GM12865 (cell line): ENCODE results near the gene NFKB1.

Experiments used
- DNase-seq: peaks from one replicate; pipeline ENCODE4 v3.0.0; 2010; ENCODE audit warnings: low read depth
- H3K4me3 ChIP-seq: 2 replicates; pipeline ENCODE4 v1.5.1; 2011; ENCODE audit warnings: mild to moderate bottlenecking, low read depth, low read length, control low read depth
- TF ChIP-seq, protein P1 (sequence below): IDR thresholded peaks from 2 replicates; pipeline ENCODE4 v1.5.1; 2011; ENCODE audit warnings: low read length, control low read depth, low read depth, inconsistent platforms; ENCODE audit not compliant: insufficient read depth; ENCODE audit errors: missing control alignments

The NFKB1 gene, protein sequence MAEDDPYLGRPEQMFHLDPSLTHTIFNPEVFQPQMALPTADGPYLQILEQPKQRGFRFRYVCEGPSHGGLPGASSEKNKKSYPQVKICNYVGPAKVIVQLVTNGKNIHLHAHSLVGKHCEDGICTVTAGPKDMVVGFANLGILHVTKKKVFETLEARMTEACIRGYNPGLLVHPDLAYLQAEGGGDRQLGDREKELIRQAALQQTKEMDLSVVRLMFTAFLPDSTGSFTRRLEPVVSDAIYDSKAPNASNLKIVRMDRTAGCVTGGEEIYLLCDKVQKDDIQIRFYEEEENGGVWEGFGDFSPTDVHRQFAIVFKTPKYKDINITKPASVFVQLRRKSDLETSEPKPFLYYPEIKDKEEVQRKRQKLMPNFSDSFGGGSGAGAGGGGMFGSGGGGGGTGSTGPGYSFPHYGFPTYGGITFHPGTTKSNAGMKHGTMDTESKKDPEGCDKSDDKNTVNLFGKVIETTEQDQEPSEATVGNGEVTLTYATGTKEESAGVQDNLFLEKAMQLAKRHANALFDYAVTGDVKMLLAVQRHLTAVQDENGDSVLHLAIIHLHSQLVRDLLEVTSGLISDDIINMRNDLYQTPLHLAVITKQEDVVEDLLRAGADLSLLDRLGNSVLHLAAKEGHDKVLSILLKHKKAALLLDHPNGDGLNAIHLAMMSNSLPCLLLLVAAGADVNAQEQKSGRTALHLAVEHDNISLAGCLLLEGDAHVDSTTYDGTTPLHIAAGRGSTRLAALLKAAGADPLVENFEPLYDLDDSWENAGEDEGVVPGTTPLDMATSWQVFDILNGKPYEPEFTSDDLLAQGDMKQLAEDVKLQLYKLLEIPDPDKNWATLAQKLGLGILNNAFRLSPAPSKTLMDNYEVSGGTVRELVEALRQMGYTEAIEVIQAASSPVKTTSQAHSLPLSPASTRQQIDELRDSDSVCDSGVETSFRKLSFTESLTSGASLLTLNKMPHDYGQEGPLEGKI

DNA sequence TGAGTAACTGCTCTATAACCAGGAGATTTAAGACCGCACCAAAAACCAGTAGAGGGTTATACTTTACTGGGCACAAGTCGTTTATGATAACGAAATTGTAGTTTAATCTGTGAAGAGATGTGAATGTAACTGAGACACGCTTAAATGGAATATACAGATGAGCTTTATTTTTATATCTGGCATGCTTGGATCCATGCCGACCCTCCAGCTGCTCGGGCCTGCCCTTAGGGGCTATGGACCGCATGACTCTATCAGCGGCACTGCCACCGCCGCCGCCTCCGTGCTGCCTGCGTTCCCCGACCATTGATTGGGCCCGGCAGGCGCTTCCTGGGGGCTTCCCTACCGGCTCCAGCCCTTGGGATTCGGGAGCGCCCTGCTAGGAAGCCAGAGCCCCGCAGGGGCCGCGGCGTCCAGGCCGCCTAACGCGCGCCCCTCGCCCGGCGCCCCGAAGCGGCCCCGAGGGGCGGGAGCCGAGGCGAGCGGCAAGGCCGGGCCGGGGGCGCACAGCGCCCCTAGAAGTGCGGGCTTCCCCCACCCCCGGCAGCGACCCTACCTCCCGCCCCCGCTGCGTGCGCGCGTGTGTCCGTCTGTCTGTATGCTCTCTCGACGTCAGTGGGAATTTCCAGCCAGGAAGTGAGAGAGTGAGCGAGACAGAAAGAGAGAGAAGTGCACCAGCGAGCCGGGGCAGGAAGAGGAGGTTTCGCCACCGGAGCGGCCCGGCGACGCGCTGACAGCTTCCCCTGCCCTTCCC lies at the start of gene NFKB1:
Gene NFKB1, plus strand, starts transcription at position 664 of the 751 bp plus-strand sequence. CDS start 24,160 bp downstream, outside the sequence.
- H3K4me3 ChIP-seq = peak within 1 kb of the TSS; percentile 92
- TF ChIP-seq, protein P1, sequence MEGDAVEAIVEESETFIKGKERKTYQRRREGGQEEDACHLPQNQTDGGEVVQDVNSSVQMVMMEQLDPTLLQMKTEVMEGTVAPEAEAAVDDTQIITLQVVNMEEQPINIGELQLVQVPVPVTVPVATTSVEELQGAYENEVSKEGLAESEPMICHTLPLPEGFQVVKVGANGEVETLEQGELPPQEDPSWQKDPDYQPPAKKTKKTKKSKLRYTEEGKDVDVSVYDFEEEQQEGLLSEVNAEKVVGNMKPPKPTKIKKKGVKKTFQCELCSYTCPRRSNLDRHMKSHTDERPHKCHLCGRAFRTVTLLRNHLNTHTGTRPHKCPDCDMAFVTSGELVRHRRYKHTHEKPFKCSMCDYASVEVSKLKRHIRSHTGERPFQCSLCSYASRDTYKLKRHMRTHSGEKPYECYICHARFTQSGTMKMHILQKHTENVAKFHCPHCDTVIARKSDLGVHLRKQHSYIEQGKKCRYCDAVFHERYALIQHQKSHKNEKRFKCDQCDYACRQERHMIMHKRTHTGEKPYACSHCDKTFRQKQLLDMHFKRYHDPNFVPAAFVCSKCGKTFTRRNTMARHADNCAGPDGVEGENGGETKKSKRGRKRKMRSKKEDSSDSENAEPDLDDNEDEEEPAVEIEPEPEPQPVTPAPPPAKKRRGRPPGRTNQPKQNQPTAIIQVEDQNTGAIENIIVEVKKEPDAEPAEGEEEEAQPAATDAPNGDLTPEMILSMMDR = no peak
- DNase-seq = peak; percentile 93

DNA sequence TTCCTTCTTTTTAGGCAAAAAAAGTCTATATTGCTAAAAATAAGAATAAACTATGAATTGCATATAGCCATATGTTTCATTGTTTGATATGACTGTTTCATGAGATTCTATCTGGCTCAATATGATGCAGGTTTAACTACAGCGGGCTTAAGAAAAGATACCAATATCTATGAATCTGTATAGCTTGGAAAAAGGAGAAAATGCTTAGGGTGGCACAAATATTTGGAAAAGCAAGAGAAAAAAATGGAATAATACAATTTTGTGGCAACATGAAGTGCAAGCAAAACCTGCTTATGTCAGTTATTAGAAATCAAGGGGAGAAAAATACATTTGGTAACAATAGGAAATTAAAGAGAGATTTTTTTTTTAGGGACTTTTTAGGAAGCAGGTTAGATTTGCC lies 48.3 kb upstream of the NFKB1 start:
- DNase-seq = no peak
- no peak overlapping the region for H3K4me3 ChIP-seq
- TF ChIP-seq, protein P1 = no peak

DNA sequence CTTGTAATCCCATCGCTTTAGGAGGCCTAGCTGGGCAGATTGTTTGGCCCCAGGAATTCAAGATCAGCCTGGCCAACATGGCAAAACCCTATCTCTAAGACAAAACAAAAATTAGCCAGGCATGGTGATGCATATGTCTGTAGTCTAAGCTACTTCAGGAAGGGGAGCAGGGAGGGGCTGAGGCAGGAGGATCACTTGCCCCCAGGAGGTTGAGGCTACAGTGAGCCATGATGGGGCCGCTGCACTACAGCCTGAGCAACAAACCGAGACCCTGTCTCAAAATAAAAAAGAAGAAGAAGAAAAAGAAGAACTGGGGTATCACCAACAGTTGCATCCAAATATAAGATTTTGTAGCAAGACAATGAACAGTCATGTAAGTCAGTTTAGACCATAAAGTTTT lies 47.3 kb upstream of the NFKB1 start:
- TF ChIP-seq, protein P1 = no peak
- no peak for DNase-seq
- H3K4me3 ChIP-seq = no peak overlapping the region

DNA sequence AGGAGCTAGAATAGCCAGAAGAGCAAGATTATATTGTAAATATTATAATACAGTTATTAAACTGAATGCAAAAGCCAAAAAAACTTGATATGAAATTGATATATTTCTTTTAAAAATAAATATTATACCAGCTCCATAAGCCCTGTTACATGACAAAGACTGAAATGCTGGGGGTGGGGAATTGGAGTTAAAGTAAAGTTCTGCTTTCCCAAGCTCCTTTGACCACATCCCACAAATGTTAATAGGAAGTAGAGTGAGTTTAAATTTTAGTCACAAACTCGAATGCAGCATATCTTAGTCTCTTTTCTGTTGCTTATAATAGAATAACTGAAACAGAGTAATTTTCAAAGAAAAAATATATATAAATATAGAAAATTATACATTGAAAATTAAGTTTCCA lies 46.9 kb upstream of the NFKB1 start:
- no peak for DNase-seq
- TF ChIP-seq, protein P1 = no peak
- no peak overlapping the region for H3K4me3 ChIP-seq

DNA sequence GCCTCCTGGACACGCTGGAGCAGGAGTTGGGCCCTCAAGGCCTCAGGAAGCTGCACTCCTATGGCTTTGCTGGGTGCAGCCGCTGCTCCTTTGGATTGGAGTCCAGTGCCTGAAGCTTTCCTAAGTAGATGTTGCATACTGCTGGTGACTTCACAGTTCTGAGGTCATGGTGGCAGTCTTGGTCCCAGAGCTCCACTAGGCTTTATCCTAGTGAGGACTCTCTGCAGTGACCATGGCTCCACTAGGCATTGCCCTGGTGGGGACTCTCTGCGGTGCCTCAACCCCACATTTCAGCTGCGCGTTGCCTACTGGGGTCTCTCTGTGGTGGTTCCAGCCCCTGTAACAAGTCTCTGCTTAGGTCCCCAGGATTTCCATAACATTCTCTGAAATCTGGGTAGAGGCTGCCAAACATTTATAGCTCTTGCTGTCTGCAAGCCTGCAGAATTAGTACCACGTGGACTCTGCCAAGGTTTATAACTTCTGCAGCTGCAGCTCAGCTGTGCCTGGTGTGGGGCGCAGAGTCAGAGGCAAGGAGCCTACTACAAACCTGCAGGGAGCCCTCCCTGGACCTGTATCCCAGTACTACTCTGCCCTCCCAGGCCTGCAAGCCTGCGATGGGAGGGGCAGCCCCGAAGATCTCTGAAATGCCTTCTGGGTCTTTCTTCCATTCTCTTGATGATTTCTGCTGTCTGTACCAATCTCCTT lies 46.0 kb upstream of the NFKB1 start:
- DNase-seq = no peak
- H3K4me3 ChIP-seq = no peak overlapping the region
- TF ChIP-seq, protein P1 = no peak

DNA sequence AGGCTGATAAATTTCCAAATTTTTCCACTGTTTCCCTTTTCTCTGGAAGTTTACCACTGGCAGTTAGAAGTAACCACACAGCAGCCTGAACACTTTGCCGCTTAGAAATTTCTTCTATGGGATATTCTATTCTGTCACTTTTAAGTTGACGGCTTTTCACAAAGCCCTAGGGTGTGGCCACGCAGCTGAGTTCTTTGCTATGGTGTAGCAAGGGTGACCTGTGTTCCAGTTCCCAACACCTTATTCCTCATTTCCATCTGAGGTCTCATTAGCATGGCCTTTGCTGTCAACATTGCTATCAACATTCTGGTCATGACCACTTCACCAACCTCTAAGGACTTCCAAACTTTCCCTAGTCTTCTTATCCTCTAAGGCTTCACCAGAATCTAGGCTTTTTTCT lies 45.4 kb upstream of the NFKB1 start:
- H3K4me3 ChIP-seq = no peak overlapping the region
- no peak for DNase-seq
- TF ChIP-seq, protein P1 = no peak
